Cerebellar nuclear complex (tissue), 1 donor: ENCODE data around the gene AGPAT3.

Experiments used
- DNase-seq, 2 experiments: peaks; one replicate each; lab custom pipeline; 2025; lab: John Stamatoyannopoulos, UW

AGPAT3 gene

GRCh38 chr21:43937891-43938309 lies 72.9 kb downstream of the AGPAT3 start:
- no peak for DNase-seq

DNA sequence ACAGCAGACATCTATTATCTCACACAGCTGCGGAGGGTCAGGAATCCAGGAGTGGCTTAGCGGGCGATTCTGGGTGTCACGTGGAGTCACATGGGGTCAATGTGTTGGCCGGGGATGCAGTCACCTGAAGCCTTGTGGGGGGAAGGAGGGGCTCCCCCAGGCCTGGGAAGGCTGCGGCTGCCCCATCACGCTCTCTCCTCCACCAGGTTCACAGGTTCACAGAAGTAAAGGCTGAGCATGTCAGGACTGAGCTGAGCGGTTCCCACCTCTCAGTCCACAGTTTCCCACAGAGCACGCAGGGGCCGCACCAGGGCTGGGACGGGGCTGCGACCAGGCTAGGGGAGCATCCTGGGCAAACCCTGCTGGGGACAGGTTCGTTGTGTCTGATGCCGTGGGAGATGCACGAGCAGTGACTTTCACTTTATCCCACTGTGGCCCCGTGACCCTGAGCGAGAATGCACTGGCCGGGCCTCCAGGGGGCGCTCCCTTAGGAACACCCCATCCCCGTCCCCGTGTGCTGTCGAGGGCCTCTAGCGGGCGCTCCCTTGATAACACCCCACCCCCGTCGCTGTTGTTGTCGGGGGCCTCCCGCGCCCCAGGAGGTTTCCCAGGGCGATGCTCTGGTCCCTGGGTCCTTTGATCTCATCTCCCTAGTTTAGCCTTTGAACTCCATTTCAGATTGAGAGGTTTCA lies 73.9 kb downstream of the AGPAT3 start:
- DNase-seq, result no peak

DNA sequence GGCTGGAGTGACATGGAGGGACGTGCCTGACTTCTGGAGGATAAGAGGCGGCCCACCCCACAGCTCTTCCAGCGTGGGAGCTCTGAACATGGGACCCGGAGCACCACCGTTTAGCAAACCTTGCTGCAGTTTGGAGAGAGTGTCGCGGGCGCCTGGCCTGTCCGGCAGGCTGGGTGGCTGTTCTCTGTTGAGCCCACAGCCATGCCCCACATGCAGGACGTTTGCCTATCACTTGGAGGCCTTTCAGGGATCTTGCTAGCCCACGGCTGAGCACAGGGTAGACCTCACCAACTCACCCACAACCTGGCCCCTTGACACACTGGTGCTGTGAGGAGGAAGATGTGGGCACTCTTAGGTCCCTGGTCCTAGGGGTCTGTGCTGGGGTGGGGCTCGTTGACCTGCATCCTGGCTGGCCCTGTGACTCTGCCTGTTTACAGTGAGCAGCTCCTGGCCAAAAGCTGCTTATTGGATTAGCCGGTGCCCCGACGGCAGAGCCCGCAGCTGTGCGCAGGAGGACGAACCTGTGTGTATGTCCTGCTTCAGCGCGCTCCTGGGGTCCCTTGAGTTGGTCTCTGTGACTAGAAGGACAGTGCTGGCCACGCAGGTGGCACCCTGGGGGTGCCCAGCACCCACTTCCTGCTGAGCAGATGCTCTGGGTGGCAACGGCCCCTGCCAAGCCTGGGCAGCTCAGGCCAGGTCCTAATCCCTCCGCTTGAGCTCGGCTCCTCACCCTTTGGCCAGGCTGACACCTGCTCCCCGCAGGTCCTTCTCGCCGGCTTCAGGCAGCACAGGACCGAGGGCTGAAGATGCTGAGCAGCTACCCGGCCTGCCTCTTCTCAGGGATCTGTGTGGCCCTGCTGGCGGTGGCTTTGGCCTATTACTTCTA lies 74.7 kb downstream of the AGPAT3 start:
- no peak for DNase-seq

GRCh38 chr21:43940329-43941050 lies 75.5 kb downstream of the AGPAT3 start:
- no peak for DNase-seq

GRCh38 chr21:43942201-43942600 lies 77.2 kb downstream of the AGPAT3 start:
- no peak for DNase-seq

DNA sequence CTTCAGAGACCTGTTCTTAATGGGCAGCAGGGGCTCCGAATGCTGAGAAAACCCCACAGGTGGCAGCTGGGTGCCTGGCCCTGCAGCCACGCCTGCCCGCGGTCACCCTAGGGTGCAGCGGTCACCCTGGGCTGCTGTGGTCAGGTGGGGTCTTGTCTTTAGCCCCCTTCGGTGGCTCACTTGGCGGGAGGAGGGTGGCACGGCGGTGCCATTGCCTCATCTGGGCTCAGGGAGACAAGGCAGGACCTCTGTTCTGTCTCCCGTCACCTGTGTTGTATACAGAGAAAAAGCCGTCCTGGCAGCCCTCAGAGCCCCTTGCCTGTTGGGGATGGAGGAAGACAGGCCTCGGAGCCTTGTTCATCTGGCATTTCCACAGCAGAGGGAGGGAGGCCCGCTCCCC lies 77.6 kb downstream of the AGPAT3 start:
- DNase-seq, result no peak

DNA sequence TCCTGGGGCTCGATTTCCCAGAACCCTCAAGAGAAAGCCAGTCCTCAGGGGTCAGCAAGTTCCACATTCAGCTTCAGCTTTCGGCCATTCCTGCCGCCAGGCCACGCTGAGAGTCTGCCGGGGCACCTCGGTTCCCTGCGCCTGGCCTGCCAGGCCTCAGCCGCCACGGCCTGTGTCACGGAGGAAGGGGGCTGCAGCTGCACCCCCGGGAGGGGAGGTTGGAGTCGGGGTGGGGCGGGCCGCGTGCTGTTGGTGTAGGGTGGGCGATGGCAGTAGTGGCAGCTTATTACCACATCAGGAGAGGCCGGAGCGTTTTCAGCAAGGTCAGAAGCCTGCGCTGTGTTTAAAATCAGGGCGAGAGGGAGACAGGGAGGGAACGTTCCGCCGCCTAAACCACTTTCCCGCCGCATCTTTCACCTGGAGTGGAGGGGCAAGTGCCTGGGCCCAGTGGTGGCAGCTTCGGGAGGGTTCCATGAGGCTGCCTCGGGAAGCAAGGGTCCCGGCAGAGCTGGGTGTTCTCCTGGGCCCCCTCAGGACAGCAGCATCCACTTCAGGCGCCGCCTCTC lies 78.6 kb downstream of the AGPAT3 start:
- no peak for DNase-seq

- DNase-seq, result no peak
Observed at GRCh38 chr21:43944078-43944633, 79.1 kb downstream of the AGPAT3 start.

DNA sequence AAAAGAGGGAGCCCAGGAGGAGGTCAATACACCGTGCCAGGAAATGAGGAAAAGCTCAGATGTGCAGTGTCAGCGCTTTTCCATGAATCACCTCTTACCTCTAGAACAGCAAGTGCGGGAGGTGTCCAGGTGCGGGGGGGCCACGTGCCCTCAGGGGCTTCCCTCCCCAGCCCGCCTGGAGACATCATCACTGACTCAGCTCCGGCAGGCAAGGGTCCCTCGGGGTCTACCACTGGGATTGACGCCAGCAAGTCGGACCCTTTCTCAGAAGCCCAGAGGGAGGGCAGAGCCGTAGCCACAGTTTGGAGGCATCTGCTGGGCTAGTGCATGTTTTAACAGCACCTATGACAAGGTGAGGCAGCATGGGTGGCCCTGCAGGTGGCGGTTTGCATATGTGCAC lies 79.7 kb downstream of the AGPAT3 start:
- DNase-seq, result no peak

DNA sequence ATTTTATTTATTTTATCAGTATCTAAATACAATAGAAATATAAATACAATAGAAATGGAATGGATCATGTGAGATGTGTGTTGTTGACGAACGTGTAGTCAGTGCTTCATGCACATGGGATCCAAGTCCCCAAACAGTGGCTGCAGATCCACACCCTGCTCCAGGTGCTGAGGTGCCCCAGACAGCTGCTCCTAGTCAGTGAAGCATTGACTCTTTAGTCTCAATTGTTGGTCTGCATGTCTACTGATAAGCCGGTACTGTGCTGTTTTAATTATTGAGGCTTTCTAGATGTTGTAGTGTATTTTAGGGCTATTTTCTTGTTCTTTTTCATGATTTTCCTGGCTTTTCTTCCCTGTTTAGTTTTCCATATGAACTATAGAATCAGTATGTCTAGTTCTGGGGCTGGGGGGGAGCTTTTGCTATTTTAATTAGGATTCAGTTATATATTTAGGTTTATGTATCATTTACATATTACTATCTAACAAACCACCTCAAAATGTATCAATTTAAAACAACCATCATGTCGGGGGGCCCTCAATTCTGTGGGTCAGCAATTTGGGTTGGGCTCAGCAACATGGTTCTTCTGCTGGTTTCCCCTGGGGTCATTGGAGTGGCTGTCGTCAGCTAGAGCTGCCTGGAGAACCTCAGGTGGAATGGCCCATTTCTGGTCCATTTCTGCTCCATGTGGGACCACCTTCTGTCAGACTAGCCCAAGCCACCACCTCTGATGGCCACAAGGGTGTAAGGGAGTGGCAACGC lies 83.9 kb downstream of the AGPAT3 start:
- no peak for DNase-seq

- DNase-seq, result no peak
Observed at GRCh38 chr21:43949499-43950208, 84.6 kb downstream of the AGPAT3 start.

DNA sequence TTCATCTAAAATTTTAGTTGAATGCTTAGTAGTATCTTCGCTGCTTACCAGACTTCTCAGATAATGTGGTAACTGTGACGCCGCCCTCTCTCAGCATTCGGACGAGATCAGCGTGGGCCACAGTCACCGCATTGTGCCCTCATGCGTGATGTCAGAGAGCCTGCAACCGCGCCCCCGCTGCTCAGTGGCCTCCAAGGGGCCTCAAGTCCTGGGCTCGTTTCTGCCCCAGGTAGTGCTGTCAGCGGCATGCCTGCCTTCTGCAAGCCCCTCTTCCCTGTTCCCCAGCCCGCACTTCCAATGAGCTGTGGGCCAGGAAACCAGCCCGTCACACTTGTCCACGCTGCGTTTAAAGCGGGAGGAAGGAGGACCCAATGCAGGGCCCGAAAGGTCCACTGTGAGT lies 85.5 kb downstream of the AGPAT3 start:
- no peak for DNase-seq

DNA sequence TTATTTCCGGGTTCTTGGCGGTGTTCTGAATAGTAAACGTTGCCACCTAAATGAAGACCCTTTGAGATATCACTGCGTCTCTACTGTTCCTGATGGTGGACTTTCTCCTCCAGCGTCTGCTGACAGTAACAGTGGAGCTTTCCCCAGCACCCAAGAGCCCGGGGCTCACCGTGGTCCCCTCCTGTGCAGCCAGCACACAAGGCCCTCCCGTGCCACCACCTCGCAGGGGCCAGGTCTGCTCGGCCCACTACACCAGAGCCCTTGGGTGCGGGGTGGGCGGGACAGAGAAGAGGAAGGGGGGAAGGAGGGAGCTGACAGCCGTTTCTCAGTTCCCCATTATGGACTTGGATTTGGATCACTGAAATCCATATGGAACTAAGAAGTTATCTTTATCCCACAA lies 85.9 kb downstream of the AGPAT3 start:
- DNase-seq, result no peak

GRCh38 chr21:43951911-43952703 lies 87.1 kb downstream of the AGPAT3 start:
- no peak for DNase-seq

DNA sequence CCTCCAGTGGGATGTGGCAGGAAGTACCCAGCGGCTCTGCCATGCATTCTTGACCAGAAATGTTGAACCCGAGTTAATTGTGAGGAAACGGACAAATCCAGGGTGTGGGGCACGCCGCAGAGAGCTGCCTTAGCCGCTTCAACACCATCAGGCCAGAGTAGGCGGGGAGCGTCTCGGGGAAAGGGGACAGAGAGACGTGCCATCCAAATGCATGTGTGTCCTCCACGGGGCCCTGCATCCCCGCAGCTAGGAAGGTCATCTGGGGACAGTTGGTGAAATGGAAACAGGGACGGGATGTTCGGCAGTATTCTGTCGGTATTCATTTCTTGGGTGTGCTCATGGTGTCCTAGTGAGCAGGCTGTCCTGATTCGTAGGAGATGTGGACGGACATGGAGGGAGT lies 88.0 kb downstream of the AGPAT3 start:
- no peak for DNase-seq

DNA sequence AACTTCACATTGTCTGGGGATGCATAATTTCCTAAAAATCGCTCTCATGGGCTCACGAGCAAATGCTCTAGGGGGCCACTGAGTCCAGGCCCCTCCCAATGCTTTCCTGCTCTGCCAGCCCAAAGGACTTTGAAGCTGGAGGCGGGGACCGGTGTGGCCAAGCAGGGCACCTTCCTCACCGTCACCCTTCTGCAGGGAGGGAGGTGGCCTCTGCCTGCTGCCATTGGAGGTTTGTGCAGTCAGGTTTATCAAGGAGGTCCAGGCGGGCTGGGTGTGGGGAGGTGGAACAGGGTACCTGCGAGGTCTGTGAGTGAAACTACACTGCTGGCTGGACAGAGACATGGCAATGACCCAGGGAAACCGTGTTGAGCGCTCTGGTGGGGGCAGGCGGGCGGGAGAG lies 89.0 kb downstream of the AGPAT3 start:
- DNase-seq, result no peak

DNA sequence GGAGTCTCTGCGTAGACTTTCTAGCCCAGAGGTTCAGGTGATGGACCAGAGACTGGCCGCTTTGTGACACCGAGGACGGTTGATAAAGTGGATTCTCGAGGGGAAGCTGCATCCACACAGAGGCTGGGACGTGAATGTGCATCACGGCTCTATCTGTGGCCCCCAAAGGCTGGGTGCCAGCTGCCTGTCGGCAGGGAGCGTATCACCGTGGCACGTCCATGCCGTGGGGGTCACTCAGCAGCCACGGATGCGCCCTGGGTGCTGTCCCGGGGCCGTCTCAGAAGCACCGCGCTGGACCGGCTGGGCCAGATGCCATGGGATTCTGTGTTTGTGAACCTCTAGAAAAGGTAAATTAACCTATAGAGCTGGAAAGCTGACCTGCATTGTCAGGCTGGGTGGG lies 89.9 kb downstream of the AGPAT3 start:
- DNase-seq, result no peak

DNA sequence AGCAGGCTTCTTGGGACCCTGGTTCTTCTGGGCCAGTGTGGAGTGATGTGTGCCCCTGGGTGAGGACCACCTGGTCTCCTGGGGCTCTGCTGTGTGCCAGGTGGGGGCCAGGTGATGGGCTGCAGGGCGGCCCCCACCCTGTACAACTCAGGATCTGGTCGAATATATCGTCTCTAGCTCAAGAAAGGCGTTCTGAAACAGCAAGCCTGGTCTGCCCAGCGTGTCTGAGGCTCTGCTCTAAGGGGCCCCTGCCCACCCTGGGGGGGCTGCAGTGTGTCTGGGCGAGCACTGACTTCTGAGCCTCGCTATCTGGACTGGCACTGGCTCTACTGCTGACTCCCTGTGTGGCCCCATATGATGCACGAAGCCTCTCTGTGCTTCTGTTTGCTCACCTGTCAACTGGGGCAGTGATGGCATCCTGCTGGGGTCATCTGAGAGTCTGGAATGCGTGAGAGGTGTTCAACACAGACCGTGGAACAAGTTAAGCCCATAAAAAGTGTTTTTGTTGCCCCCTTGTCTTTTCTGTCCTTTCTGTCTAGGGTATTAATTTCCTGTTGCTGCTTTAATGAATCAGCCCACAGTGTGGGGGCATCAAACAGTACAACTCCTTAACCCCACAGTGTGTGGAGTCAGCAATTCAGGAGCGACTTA lies 91.1 kb downstream of the AGPAT3 start:
- no peak for DNase-seq

- no peak for DNase-seq
Observed at GRCh38 chr21:43956670-43957035, 91.6 kb downstream of the AGPAT3 start.
